ENCODE data around the gene TP73.
A peak's percentile ranks its signal among the peaks of the same experiment; 100 is the strongest.

The TP73 gene

DNA sequence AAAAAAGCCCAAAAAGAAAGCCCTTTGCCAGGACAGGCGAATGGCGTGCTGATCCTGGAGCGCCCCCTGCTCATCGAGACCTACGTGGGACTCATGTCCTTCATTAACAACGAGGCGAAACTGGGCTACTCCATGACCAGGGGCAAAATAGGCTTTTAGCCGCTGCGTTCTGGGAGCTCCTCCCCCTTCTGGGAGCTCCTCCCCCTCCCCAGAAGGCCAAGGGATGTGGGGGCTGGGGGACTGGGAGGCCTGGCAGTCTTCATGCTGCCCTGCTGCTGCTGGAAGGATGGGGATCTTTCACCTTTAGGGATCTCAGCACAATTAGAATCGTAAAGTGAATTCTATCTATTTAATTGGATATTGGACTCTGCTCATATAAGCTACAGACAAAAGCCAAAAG lies 23.9 kb upstream of the TP73 start:
- TF ChIP-seq, protein P1, sequence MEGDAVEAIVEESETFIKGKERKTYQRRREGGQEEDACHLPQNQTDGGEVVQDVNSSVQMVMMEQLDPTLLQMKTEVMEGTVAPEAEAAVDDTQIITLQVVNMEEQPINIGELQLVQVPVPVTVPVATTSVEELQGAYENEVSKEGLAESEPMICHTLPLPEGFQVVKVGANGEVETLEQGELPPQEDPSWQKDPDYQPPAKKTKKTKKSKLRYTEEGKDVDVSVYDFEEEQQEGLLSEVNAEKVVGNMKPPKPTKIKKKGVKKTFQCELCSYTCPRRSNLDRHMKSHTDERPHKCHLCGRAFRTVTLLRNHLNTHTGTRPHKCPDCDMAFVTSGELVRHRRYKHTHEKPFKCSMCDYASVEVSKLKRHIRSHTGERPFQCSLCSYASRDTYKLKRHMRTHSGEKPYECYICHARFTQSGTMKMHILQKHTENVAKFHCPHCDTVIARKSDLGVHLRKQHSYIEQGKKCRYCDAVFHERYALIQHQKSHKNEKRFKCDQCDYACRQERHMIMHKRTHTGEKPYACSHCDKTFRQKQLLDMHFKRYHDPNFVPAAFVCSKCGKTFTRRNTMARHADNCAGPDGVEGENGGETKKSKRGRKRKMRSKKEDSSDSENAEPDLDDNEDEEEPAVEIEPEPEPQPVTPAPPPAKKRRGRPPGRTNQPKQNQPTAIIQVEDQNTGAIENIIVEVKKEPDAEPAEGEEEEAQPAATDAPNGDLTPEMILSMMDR (conservative IDR thresholded peaks at IDR 0.05; ENCODE audit: low read depth), result no peak
- CTCF ChIA-PET, result interaction anchor here (0.6 to 1.7 kb wide), 3 partner anchors 25 to 175 kb away, joined by 3 to 5 read pairs (median 3); no protein-coding TSS in a partner anchor
- DNase-seq (ENCODE audit: low spot score), result no peak
- POLR2A ChIA-PET (ENCODE audit: low non-redundant PET), result no interaction called here
- peak overlapping the region; percentile 21; the same call in 1 of the 2 replicates for H3K27ac ChIP-seq

DNA sequence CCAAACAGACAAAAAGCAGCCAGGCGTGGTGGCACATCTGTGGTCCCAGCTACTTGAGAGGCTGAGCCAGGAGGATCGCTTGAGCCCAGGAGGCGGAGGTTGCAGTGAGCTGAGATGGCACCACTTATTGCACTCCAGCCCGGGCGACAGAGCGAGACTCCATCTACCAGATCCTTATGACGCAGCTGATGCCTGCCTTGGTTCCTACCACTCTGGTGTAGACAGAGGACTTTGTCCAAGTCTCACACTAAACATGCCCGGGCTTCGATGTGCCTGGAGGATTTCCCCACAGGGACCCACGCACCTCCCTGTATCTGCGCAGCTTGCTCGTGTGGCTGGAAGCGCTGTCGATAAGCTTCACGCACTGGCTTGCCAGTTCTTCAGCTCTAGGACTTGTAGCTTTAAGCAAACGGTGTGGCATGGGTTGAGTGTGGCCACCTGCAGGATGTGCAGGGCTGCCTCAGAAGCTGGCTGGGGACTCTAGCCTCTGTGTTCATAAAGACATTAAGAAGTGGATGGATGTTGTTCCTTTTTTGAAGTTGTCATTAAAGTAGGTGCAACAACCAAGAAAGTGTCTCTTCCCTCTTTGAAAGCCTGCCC lies 22.7 kb upstream of the TP73 start:
- peak overlapping the region; percentile 48 for H3K27ac ChIP-seq
- CTCF ChIA-PET, result interaction anchor here (0.5 to 1.5 kb wide), 2 partner anchors 10 to 65 kb away, joined by 3 read pairs; no protein-coding TSS in a partner anchor
- POLR2A ChIA-PET (ENCODE audit: low non-redundant PET), result no interaction called here
- TF ChIP-seq, protein P1 (conservative IDR thresholded peaks at IDR 0.05; ENCODE audit: low read depth), result no peak
- no peak for DNase-seq (ENCODE audit: low spot score)

DNA sequence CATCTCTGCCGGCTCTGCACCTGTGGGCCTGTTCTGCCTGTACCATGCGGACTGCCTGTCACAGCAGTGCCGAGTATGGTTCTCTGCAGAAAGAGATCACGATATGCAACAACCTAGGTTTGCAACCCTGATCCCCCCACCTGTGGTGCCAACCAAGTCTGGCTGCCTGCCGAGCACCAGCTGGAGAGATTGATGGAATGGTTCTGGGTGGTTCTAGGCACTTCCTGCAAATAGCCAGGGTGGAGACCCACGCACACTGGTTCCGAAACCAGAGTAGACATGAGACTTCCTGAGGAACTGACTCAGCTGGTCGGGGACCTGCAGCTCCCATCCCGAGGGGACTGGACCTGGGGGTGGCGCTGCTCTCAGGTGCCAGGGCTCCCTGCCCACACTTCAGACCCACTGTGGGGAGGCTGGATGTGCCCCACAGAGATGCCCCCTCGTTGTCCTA lies 22.1 kb upstream of the TP73 start:
- POLR2A ChIA-PET (ENCODE audit: low non-redundant PET), result no interaction called here
- TF ChIP-seq, protein P1 (conservative IDR thresholded peaks at IDR 0.05; ENCODE audit: low read depth), result no peak
- H3K27ac ChIP-seq, result peak overlapping the region; percentile 48
- DNase-seq (ENCODE audit: low spot score), result no peak
- CTCF ChIA-PET, result interaction anchor here (0.5 to 1.5 kb wide), 2 partner anchors 11 to 65 kb away, joined by 3 read pairs; no protein-coding TSS in a partner anchor

DNA sequence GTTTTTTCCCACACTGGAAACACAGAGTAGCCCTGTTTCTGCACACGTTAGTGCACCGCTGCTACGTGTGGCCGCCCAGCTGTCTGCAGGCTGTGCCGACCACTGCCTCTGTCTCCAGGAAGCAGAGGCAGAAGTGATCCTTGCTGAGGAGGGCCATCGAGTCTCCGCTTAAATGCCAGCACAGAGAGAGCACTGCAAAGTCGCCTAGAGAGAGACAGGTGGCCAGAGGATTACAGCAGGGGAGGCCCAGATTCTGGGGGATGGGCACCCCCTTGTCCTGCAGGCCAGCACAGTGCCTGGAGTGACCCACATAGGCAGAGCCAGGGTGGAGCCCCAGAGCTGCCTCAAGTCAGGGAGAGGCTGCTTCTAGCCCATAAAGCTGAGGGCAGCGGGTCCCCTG lies 21.4 kb upstream of the TP73 start:
- no peak for DNase-seq (ENCODE audit: low spot score)
- POLR2A ChIA-PET (ENCODE audit: low non-redundant PET), result no interaction called here
- CTCF ChIA-PET, result interaction anchor here (1.5 kb wide), 1 partner anchor 94 kb away, joined by 6 read pairs; no protein-coding TSS in a partner anchor
- TF ChIP-seq, protein P1 (conservative IDR thresholded peaks at IDR 0.05; ENCODE audit: low read depth), result no peak
- H3K27ac ChIP-seq, result peak overlapping the region; percentile 48

DNA sequence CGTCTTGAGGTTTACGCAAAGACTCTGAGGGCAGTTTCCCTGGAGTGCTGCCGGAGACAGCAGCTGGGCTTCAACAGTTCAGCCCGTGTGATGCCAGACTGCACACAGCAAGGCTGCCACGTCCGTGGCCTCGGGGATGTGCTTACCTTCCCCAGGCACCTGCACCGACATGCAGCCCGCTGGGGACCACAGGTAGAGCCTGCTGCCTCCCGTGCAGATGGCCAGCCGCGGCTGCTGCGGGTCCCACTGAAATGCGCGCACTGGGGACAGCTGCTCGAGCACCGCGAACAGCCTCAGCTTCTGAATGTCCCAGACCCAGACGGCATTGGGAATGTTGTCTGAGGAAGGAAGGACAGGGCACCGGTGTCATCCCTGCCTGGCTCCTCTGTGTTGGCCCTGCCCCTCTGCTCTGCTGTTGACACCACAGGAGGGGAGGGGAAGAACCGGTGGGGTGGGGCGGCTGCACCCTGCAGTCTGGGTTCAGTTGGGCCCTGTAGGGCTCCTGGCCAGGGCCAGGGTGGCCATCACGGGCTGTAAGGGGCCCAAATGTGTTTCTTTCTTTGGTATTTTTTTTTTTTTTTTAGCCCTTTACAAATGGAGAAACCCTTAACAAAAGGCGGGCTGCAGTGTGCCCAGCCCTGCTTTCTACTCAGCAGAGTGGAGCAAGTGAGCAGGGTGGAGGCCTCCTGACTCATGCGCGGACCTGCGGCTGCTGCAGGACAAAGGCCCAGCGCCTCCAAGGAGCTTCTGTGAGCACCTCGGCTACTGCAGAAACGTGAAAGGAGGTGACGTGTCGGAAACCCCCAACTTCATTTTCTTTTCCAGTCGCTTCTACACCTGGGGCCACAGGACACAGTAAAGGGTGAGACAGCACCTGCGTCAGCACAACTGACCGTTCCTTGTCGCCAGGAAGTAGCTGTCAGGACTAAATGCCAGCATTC lies 20.7 kb upstream of the TP73 start:
- ChIA-PET POLR2A (ENCODE audit: low non-redundant PET) (no interaction called here), CTCF (interaction anchor here (1.5 kb wide), 1 partner anchor 93 kb away, joined by 6 read pairs; no protein-coding TSS in a partner anchor)
- DNase-seq (ENCODE audit: low spot score), result no peak
- TF ChIP-seq, protein P1 (conservative IDR thresholded peaks at IDR 0.05; ENCODE audit: low read depth), result no peak
- peak overlapping the region; percentile 48 for H3K27ac ChIP-seq

DNA sequence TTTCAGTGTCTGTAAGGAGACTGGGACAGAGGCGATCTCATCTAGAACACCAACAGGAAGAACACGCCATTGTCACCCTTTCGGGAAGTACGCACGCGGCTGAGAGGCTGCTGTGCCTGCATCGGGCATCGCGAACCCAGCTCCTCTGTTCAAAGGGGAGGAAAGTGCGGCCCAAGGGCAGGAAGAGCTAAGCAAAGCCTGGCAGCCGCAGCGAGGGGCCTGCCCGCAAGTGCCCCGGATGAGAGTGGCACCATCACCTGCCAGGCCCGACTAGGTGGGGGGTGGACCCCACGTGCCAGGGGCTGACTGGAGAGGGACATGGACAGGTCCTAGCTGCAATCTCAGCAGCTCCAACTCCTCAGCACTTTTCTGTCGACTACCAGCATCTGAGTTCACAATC lies 20.0 kb upstream of the TP73 start:
- ChIA-PET POLR2A (ENCODE audit: low non-redundant PET) (no interaction called here), CTCF (interaction anchor here (1.5 kb wide), 1 partner anchor 92 kb away, joined by 6 read pairs; no protein-coding TSS in a partner anchor)
- TF ChIP-seq, protein P1 (conservative IDR thresholded peaks at IDR 0.05; ENCODE audit: low read depth), result no peak
- H3K27ac ChIP-seq, result peak overlapping the region; percentile 48
- DNase-seq (ENCODE audit: low spot score), result no peak

Measured in RWPE1 (cell line).